ENCODE results near the gene PRICKLE2.

PRICKLE2 gene

GRCh38 chr3:64224826-64225610 lies at the start of gene PRICKLE2:
PRICKLE2 (minus strand) TSS chr3:64225466; CDS start chr3:64198927, 26,539 bp downstream.
- no peak for TF ChIP-seq CTCF (IDR thresholded peaks at IDR 0.05; ENCODE audit: control extremely low read depth, extremely low read depth, low read depth, missing control alignments)
- peak; percentile 46 for DNase-seq (ENCODE audit: extremely low spot score)
- ChIA-PET CTCF (interaction anchor here (0.7 to 3.6 kb wide), 9 partner anchors 8 to 259 kb away, joined by 3 to 12 read pairs (median 6); no protein-coding TSS in a partner anchor), POLR2A (interaction anchor here (0.6 kb wide), 1 partner anchor 126 kb away, joined by 4 read pairs; no protein-coding TSS in a partner anchor)

- ChIA-PET POLR2A (no interaction called here), CTCF (interaction anchor here (2.1 kb wide), 1 partner anchor 12 kb away, joined by 9 read pairs; no protein-coding TSS in a partner anchor)
- TF ChIP-seq CTCF (IDR thresholded peaks at IDR 0.05; ENCODE audit: control extremely low read depth, extremely low read depth, low read depth, missing control alignments), result no peak
- no peak for DNase-seq (ENCODE audit: extremely low spot score)
Measured at GRCh38 chr3:64272842-64273241, 47.6 kb upstream of the PRICKLE2 start.

GRCh38 chr3:64272271-64272670 lies 47.0 kb upstream of the PRICKLE2 start:
- POLR2A ChIA-PET, result no interaction called here
- DNase-seq (ENCODE audit: extremely low spot score), result no peak
- CTCF ChIA-PET, result no interaction called here
- TF ChIP-seq CTCF (IDR thresholded peaks at IDR 0.05; ENCODE audit: control extremely low read depth, extremely low read depth, low read depth, missing control alignments), result no peak

- CTCF ChIA-PET, result interaction anchor here (1.9 kb wide), 1 partner anchor 10 kb away, joined by 5 read pairs; no protein-coding TSS in a partner anchor
- TF ChIP-seq CTCF (IDR thresholded peaks at IDR 0.05; ENCODE audit: control extremely low read depth, extremely low read depth, low read depth, missing control alignments), result no peak
- POLR2A ChIA-PET, result no interaction called here
- DNase-seq (ENCODE audit: extremely low spot score), result no peak
Measured at GRCh38 chr3:64271631-64272030, 46.4 kb upstream of the PRICKLE2 start.

GRCh38 chr3:64270866-64271260 lies 45.6 kb upstream of the PRICKLE2 start:
- CTCF ChIA-PET, result interaction anchor here (1.3 to 1.9 kb wide), 2 partner anchors 11 kb away, joined by 3 to 5 read pairs; no protein-coding TSS in a partner anchor
- POLR2A ChIA-PET, result no interaction called here
- no peak for DNase-seq (ENCODE audit: extremely low spot score)
- no peak for TF ChIP-seq CTCF (IDR thresholded peaks at IDR 0.05; ENCODE audit: control extremely low read depth, extremely low read depth, low read depth, missing control alignments)

GRCh38 chr3:64270142-64270865 lies 45.0 kb upstream of the PRICKLE2 start:
- CTCF ChIA-PET, result interaction anchor here (1.3 to 1.9 kb wide), 2 partner anchors 10 to 12 kb away, joined by 3 to 5 read pairs; no protein-coding TSS in a partner anchor
- POLR2A ChIA-PET, result no interaction called here
- no peak for DNase-seq (ENCODE audit: extremely low spot score)
- no peak for TF ChIP-seq CTCF (IDR thresholded peaks at IDR 0.05; ENCODE audit: control extremely low read depth, extremely low read depth, low read depth, missing control alignments)
